Limb (tissue), 2 donors: ENCODE measurements around the gene TMPRSS4.

ENCODE experiments used
- DNase-seq, 2 donors: peaks; one replicate each; pipeline ENCODE4 v3.0.0-alpha.2; 2016; ENCODE audit errors: extremely low spot score in 2 of 2

The TMPRSS4 gene

GRCh38 chr11:118133816-118134215 is 56.9 kb downstream of the TMPRSS4 start:
- DNase-seq = no peak

GRCh38 chr11:118135051-118135795 is 58.3 kb downstream of the TMPRSS4 start:
- DNase-seq = no peak

DNA sequence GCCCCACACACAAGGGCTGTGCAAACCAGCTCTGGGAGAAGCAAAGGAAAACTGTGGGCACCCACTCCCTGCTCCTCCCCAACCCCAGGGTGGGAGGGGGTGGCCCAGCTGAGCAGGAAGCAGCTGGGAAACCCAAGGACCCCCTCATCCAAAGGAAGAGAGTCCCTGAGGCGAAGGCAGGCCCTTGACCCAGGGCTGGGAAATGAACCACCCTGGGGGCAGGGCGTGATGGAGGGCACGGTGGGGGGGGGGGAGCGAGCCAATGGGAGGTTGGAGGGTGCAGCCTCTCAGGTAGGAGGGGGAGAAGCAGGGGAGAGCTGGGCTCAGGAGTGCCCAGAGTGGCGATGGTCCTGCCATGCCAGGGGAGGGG is 58.9 kb downstream of the TMPRSS4 start:
- DNase-seq = no peak

DNA sequence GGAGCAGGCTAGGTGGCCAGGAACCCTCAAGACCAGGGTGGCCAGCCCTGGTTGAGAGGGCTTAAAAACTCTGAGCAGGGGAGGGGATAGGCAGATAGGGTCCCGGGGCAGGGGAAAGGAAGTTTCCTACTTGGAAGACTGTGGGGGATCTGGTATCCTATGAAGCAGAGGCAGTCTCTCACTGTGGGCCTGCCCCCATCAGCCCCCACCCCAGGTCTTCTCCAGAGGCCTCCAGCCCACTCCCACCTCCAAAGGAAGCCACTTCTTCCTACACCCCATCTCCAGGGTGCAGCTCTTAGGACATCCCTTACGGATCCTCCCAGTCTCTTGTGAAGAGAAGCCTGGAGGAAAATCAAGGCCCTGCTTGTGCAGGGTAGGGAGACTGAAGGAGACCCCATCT is 59.5 kb downstream of the TMPRSS4 start:
- no peak for DNase-seq

DNA sequence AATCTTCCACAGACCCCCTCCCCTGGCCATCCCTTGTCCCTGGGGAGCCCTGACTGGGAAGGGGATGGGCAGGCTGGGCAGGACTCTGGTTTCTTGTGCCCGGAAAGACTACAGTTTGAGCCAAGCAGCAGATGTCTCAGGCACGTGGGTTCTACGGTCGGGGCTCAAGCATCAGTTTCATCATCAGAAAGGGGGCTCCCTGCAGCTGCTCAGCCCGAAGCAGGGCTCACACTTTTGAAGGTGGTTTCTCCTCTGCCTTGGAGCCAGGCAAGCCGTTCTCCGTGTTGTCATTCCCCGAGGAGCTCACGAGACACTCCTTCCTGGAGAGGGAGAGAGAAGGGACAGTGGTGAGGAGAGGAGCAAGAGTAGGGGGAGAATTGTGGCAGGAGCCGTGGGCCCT is 59.9 kb downstream of the TMPRSS4 start:
- DNase-seq = no peak

DNA sequence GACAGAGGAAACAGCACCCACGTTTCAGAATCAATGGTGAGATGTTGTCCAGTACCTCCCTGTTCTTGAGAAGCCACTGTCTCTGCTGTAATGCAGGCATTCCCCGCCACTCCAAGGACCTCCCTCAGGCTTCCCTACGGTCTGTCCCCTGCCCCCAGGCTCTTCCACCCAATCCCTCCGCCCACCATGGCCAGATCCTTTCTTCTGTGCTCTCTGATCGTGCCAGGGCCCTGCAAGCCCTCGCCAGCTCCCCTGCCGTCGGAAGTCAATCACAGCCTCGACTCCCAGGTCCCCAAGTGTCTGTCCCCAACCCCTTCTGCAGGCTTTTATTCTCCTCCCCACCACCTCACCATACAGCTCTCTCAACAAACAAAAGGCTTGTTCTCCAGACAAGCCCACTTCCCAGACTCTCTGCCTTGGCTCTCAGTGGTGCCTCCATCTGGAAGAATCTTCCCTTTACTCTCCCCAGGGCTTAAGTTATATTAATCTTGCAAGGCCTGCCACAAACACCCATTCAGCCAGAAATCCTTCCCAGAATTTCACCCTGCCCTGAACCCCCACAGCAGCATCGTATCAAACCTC is 62.1 kb downstream of the TMPRSS4 start:
- no peak for DNase-seq

- no peak for DNase-seq
These were observed 62.7 kb downstream of the TMPRSS4 start for GRCh38 chr11:118139578-118139977.

- no peak for DNase-seq
These were observed 65.2 kb downstream of the TMPRSS4 start for GRCh38 chr11:118142081-118142480.

GRCh38 chr11:118142809-118143208 is 65.9 kb downstream of the TMPRSS4 start:
- no peak for DNase-seq

- no peak for DNase-seq
These were observed 66.8 kb downstream of the TMPRSS4 start for GRCh38 chr11:118143661-118144185.

- no peak for DNase-seq
These were observed 67.7 kb downstream of the TMPRSS4 start for GRCh38 chr11:118144301-118145268.

GRCh38 chr11:118145285-118146227 is 68.7 kb downstream of the TMPRSS4 start:
- DNase-seq = peak; percentile 77 to 91

GRCh38 chr11:118146554-118146953 is 69.7 kb downstream of the TMPRSS4 start:
- DNase-seq = no peak

DNA sequence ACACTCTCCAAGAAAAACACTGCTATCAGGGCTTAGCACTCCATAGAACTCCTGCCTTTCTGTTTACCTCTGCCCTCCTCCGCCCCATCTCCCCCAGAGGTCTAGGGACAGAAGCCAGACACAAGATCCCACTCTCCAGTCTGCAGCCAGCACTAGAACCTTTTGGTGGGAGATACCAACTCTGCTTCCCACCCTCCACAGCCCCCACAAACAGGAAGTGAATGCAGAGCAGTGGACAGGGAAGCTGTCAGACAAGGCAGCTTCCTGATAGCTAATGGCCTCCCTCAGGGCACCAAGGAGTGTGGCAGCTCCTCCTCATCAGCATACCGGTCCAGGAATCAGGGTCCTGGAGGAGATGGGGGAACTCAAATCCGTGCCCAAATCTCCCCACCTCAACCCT is 70.6 kb downstream of the TMPRSS4 start:
- DNase-seq = no peak

GRCh38 chr11:118148240-118148639 is 71.4 kb downstream of the TMPRSS4 start:
- DNase-seq = no peak

GRCh38 chr11:118148856-118149255 is 72.0 kb downstream of the TMPRSS4 start:
- DNase-seq = peak in 1 of 2 donors; percentile 50

DNA sequence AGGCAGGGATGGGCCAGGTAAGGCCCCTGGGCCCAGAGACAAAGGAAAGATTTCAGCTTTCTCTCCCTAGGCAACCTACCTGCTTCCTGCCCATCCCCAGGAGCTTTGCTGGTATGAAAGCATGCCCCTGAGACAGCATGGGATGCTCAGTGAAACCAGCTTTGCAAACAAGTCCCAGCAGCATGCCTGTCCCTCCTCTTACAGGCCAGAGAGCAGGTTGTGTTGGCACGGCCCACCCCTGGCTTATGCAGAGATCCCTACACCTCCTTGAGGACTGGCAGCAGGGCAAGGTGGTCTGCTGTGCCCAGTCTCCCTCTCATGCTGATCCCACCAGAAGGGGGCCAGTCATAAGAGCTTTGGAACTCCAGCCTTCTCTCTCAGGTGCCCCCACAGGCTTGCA is 72.6 kb downstream of the TMPRSS4 start:
- DNase-seq = no peak

- no peak for DNase-seq
These were observed 74.6 kb downstream of the TMPRSS4 start for GRCh38 chr11:118151431-118151830.

GRCh38 chr11:118152020-118152551 is 75.2 kb downstream of the TMPRSS4 start:
- DNase-seq = no peak
